Middle frontal gyrus (tissue), 1 donor: Measurements from ENCODE around the gene BTBD7.

Experiments
- DNase-seq: peaks from one replicate; pipeline ENCODE4 v3.0.0-alpha.2; 2015; ENCODE audit warnings: low spot score; ENCODE audit errors: extremely low spot score

Gene BTBD7

GRCh38 chr14:93302688-93303581, 29.9 kb downstream of the BTBD7 start:
- no peak for DNase-seq

GRCh38 chr14:93301821-93302447, 30.9 kb downstream of the BTBD7 start:
- DNase-seq = no peak

- DNase-seq = no peak
Observed at GRCh38 chr14:93299866-93300265, 33.0 kb downstream of the BTBD7 start.

GRCh38 chr14:93299416-93299815, 33.4 kb downstream of the BTBD7 start:
- no peak for DNase-seq

- DNase-seq = no peak
Observed at GRCh38 chr14:93295541-93296220, 37.2 kb downstream of the BTBD7 start.

- DNase-seq = no peak
Observed at GRCh38 chr14:93286212-93286890, 46.5 kb downstream of the BTBD7 start.

- no peak for DNase-seq
Observed at GRCh38 chr14:93285044-93285443, 47.8 kb downstream of the BTBD7 start.

GRCh38 chr14:93281937-93282336, 50.9 kb downstream of the BTBD7 start:
- no peak for DNase-seq

- DNase-seq = no peak
Observed at GRCh38 chr14:93280743-93281142, 52.1 kb downstream of the BTBD7 start.

GRCh38 chr14:93276031-93276716, 56.7 kb downstream of the BTBD7 start:
- DNase-seq = no peak

- no peak for DNase-seq
Observed at GRCh38 chr14:93274055-93274806, 58.6 kb downstream of the BTBD7 start.

GRCh38 chr14:93271111-93271510, 61.7 kb downstream of the BTBD7 start:
- no peak for DNase-seq

- peak; percentile 49 for DNase-seq
Observed at GRCh38 chr14:93269341-93270068, 63.3 kb downstream of the BTBD7 start.

GRCh38 chr14:93268406-93268805, 64.4 kb downstream of the BTBD7 start:
- no peak for DNase-seq

- DNase-seq = no peak
Observed at GRCh38 chr14:93267149-93267711, 65.6 kb downstream of the BTBD7 start.

GRCh38 chr14:93266127-93266526, 66.7 kb downstream of the BTBD7 start:
- DNase-seq = no peak

- DNase-seq = no peak
Observed at GRCh38 chr14:93263416-93263815, 69.4 kb downstream of the BTBD7 start.

GRCh38 chr14:93262446-93262845, 70.4 kb downstream of the BTBD7 start:
- DNase-seq = no peak

- DNase-seq = no peak
Observed at GRCh38 chr14:93249128-93249831, 83.6 kb downstream of the BTBD7 start.
